Activated CD4-positive, alpha-beta memory T cell treated with anti-CD3 and anti-CD28 coated beads, Interleukin-2, amount 10 ng/mL, durations not matched to agents 7 days and 5 days (primary cell): ENCODE measurements around the gene MAPK11. TPM values are rescaled to one million over a fixed set of nuclear protein-coding genes. Genes with fewer than 3 reads are reported as not detected.

Experiments
- CTCF ChIA-PET: fragments of 350-600 bp; sonication (Branson Sonifier 250); formaldehyde crosslinking; loops from one replicate; lab custom pipeline; 2021; ENCODE audit warnings: antibody characterized with exemption, inconsistent platforms; lab: Charles Lee
- POLR2A ChIA-PET: fragments of 350-600 bp; sonication (Branson Sonifier 250); formaldehyde crosslinking; loops from one replicate; lab custom pipeline; 2021; ENCODE audit warnings: antibody characterized with exemption; lab: Charles Lee
- DNase-seq: peaks from one replicate; pipeline ENCODE4 v3.0.0-alpha.2; 2020
- H3K27ac Mint-ChIP-seq: one replicate; pipeline ENCODE4 v1.8.0; 2021; ENCODE audit warnings: mild to moderate bottlenecking, mixed read lengths
- H3K27me3 Mint-ChIP-seq: one replicate; pipeline ENCODE4 v1.8.0; 2021; ENCODE audit warnings: mixed read lengths
- H3K36me3 Mint-ChIP-seq: one replicate; pipeline ENCODE4 v1.8.0; 2021; ENCODE audit warnings: low read depth, mixed read lengths
- H3K4me1 Mint-ChIP-seq: one replicate; pipeline ENCODE4 v1.8.0; 2021; ENCODE audit warnings: mixed read lengths
- H3K4me3 Mint-ChIP-seq: one replicate; pipeline ENCODE4 v1.8.0; 2021; ENCODE audit warnings: mild to moderate bottlenecking, mixed read lengths
- H3K9me3 Mint-ChIP-seq: one replicate; pipeline ENCODE4 v1.8.0; 2021; ENCODE audit warnings: mixed read lengths
- total RNA-seq, 2 experiments: library from RNA; stranded (reverse); gene quantifications; one replicate each; pipeline ENCODE4 v1.2.3, GENCODE V29; 2021

Gene MAPK11
- total RNA-seq, 2 experiments from 2014 or later, result 13.4 to 14.2 TPM

DNA sequence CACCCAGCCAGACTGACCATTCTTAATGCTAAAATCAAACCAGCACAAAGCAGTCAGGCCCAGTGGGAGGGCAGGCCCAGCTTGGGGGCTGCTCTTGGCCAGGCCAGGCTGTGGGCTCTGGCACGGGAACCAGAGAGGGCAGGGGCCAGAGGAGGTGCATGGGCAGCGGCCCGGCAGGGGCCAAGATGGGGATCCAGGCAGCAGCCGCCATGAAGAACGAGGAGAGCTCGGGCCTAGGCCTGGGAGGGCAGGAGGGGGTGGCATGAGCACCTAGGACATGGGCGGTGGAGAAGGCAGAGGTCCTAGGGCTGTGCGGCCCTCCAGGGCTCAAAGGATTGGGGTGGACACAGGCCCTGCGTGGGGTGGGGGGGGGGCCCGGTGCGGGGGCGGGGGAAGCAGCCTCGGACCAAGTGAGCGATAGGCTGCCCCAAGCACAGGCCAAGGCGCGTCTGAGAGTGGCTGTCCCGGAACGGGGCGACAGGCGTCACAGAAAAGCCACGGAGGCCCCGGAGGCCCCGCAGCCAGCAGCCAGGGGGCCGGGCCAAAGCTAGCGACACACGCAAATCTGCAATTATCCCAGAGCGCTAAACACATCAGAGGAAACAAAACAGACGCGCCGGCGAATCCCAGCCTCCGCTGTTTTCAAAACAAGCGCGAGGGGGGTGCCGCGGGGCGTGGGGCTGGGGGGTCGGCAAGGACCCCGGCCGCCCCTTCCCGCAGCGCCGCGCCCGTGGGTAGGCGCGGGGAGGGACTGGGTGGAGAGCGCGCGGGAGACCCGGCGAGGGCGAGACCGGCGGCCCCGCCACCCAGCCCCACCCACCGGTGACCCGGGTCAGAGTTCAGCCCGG, 29.0 kb upstream of the MAPK11 start:
- H3K36me3 Mint-ChIP-seq, result no peaks in the 10 kb centered on the region
- ChIA-PET CTCF (no interaction called here), POLR2A (no interaction called here)
- peaks cover 3% of the 10 kb centered on the region for H3K4me1 Mint-ChIP-seq
- H3K9me3 Mint-ChIP-seq, result no peaks in the 10 kb centered on the region
- no peak overlapping the region for H3K27ac Mint-ChIP-seq
- peaks cover 1% of the 10 kb centered on the region for H3K27me3 Mint-ChIP-seq
- no peak overlapping the region for H3K4me3 Mint-ChIP-seq
- no peak for DNase-seq

DNA sequence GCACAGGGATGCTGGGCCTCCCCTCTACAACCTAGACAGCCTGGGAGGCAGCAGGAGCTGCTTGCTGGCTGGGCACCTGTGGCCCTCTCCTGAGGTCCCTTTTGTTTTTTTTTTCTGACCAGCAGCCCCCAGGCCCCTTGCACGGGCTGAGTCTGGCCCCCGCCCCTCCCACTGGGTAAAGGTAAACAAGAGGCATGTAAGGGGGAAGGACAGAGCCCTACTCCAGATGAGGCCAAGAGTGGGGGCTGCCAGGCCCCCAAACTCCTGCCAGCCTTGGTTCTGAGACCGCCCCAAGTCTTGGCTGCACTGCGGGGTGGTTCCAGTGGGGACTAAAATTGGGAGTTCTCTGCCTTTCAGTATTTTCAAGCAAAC, 28.1 kb upstream of the MAPK11 start:
- DNase-seq, result no peak
- Mint-ChIP-seq H3K9me3 (no peaks in the 10 kb centered on the region), H3K4me1 (peaks cover 2% of the 10 kb centered on the region), H3K27ac (no peak overlapping the region), H3K4me3 (no peak overlapping the region), H3K36me3 (no peaks in the 10 kb centered on the region), H3K27me3 (peaks cover 1% of the 10 kb centered on the region)
- ChIA-PET CTCF (no interaction called here), POLR2A (no interaction called here)

DNA sequence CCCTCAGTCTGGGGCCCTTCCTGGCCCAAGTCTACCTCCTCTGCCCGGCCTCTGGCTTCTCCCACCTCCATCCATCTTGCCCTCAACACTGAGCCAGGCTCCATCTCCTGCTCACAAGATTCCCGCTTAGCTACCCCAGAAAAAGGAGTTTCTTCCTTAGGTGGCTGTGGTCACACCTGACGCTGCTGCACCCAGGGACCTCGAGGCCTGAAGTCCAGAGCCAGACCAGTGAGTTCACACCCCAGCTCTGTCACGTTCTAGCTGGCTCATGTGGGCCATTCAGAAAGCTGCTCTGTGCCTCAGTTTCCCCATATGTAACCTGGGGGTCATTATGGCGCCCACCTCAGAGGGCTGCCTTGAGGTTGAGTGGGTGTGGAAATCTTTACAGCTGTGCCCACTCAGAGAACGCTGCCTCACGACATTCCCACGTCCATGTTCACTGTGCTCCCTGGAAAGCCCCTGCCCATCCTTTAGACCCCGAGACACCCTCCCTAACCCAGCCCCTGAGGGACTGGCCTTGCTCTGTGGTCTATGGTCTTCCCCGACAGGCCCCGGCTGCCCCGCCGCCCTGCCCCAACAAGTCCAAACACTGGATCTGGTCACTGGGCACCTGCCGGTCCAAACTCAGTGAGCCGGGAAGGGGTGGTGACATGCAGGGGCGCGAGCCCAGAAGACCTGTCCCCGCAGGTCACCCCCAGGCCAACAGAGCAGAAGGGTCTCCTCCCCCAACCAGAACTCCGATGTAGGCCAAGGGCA, 27.5 kb upstream of the MAPK11 start:
- H3K36me3 Mint-ChIP-seq, result no peaks in the 10 kb centered on the region
- H3K9me3 Mint-ChIP-seq, result no peaks in the 10 kb centered on the region
- no peak for DNase-seq
- ChIA-PET POLR2A (interaction anchor here (0.6 kb wide), 1 partner anchor 14 kb away, joined by 3 read pairs; no protein-coding TSS in a partner anchor), CTCF (no interaction called here)
- peaks cover 5% of the 10 kb centered on the region for H3K4me1 Mint-ChIP-seq
- H3K4me3 Mint-ChIP-seq, result no peak overlapping the region
- H3K27me3 Mint-ChIP-seq, result peaks cover 4% of the 10 kb centered on the region
- H3K27ac Mint-ChIP-seq, result no peak overlapping the region

DNA sequence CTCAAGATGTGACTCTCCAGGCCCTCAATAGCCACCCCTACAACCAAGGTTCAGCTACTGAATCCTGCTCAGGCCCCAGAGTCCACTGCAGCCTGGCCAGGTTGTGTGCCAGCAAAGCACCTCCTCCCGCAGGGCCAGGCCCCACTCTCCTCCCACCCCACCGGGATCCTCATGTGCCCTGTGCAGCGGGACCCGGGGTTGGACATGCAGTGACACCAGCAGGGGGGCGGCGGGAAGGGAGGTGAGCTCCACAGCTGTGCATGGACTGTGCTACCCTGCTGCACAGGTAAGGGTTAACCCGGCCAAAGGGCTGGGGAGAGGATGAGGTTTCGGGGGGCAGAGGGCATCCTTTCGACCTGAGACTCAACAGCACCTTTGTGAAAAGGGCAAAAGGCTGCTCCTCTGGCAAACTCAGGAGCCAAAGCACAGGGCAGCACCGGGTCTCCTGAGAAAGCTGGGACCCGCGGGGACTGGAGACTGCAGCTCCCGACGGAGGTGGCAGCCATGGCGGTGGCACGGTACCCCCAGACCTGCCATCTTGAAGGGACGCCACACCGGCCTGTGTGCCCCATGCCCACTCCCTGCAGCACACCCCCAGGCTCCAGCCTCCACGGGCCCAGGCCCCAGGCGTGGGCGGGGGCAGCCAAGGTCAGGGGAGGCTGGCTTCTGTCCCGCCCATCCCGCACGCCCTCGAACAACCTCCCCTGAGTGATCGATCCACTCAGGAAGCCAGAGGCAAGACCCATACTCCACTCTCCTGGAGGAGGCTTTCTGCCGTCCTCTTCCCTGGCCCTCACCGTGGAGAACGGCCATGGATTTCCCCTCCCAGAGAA, 26.7 kb upstream of the MAPK11 start:
- DNase-seq, result no peak
- H3K27me3 Mint-ChIP-seq, result peaks cover 9% of the 10 kb centered on the region
- ChIA-PET POLR2A (interaction anchor here (0.6 kb wide), 1 partner anchor 15 kb away, joined by 3 read pairs; no protein-coding TSS in a partner anchor), CTCF (interaction anchor here (0.7 to 1.4 kb wide), 2 partner anchors 20 to 51 kb away, joined by 3 to 5 read pairs; no protein-coding TSS in a partner anchor)
- no peaks in the 10 kb centered on the region for H3K36me3 Mint-ChIP-seq
- peaks cover 10% of the 10 kb centered on the region for H3K4me1 Mint-ChIP-seq
- no peaks in the 10 kb centered on the region for H3K9me3 Mint-ChIP-seq
- no peak overlapping the region for H3K27ac Mint-ChIP-seq
- H3K4me3 Mint-ChIP-seq, result no peak overlapping the region

DNA sequence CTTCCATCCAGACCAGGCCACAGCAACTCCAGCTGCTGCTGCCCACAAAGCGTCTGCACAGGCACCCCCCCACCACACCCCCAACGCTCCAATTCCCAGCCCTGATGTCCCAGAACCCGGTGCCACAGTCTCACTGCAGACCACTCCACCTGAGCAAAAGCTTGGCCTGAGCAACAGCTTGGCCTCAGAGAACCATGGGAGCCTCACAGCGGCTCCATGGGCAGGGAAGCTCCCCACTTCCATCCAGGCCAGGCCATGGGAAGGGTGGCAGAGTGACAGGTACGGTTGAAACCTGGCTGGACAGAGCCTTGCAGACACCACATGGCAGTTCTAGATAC, 24.1 kb upstream of the MAPK11 start:
- ChIA-PET CTCF (interaction anchor here (1.5 kb wide), 1 partner anchor 11 kb away, joined by 3 read pairs; no protein-coding TSS in a partner anchor), POLR2A (interaction anchor here (0.8 to 1.5 kb wide), 5 partner anchors 11 to 47 kb away, joined by 3 to 4 read pairs (median 3); no protein-coding TSS in a partner anchor)
- DNase-seq, result no peak
- Mint-ChIP-seq H3K9me3 (no peaks in the 10 kb centered on the region), H3K4me1 (peaks cover 10% of the 10 kb centered on the region), H3K4me3 (no peak overlapping the region), H3K27ac (no peak overlapping the region), H3K27me3 (peaks cover 9% of the 10 kb centered on the region), H3K36me3 (no peaks in the 10 kb centered on the region)

DNA sequence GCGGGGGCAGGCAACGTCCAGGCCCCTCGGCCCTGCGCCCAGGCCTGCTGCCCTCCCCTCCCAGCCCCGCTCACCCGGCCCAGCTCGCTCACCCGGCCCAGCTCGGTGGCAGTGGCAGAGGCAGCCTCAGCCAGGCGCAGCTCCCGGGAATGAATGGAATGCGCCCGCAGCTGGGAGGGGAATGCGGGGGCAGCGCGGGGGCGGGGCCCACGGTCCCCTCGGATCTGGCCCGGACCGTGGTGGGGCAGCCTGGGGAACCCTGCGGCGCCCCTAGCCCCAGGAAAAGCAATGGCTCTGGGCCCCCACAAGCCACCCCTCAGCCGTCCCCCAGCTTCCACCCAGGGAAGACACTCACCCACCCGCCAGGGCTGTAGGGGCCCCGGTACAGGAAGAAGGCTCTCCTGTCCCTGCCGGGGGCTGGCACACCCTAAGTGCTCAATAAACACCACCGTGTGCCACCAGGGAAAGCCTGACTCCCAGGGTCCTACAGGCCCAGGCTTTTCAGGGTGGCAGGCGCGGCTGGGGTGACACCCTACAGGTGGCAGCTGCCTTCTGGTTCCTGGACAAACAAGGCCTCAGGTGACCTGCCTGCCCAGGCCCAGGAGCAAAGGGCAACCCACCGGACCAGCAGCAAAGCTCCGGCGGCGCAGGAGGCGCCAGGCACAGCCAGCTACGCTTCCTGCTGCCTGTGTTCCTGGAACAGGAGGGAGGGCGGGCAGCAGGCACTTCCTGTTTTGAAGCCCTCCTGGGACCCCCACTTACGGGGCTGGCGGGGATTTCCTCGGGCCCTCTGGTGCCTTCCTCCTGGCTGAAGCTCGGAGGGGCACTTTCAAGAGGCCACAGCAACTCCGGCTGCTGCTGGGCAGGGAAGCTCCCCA, 23.5 kb upstream of the MAPK11 start:
- ChIA-PET CTCF (interaction anchor here (1.5 kb wide), 1 partner anchor 11 kb away, joined by 3 read pairs; no protein-coding TSS in a partner anchor), POLR2A (interaction anchor here (0.8 to 1.5 kb wide), 5 partner anchors 12 to 48 kb away, joined by 3 to 4 read pairs (median 3); no protein-coding TSS in a partner anchor)
- H3K36me3 Mint-ChIP-seq, result no peaks in the 10 kb centered on the region
- peaks cover 10% of the 10 kb centered on the region for H3K4me1 Mint-ChIP-seq
- H3K9me3 Mint-ChIP-seq, result no peaks in the 10 kb centered on the region
- H3K27me3 Mint-ChIP-seq, result peaks cover 9% of the 10 kb centered on the region
- DNase-seq, result no peak
- H3K4me3 Mint-ChIP-seq, result peak overlapping the region; percentile 24
- H3K27ac Mint-ChIP-seq, result no peak overlapping the region

DNA sequence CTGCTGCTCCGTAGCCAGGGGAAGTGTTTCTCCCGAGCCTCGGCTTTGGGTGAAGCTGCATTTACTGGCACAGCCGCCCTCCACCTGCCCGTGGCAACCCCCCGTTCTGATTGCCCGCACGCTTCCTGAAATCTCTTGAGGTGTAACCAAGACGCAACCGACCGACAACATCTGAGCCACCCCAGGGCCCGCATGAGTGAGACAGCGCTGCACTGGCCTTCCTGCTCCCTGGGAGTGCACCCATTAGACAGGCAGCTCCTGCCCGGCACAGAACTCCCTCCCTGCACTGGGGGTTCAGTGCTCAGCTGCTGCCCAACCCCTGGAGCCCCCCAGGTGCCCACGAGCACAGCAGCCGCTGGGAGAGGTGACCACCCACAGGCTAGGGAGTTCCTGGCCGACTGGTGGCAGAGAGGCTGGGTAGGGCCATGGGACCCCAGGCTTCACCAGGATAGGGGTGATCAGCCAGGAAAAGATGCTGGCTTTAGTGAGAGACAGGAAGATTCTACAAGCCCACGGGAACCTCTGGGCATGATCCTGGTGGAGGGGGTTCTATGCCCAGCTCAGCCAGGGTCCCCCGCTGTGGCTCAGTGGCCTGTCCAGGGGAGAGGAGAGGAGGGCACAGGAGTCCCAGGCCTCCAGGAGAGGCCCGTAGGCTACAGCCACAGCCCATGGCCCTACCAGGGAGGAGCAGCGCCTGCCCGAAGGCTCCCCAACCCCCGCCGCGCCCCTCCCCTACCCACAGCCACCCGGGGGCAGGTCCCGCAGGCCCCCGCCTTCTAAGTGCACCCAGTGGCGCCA, 22.7 kb upstream of the MAPK11 start:
- Mint-ChIP-seq H3K27ac (peak overlapping the region; percentile 2), H3K4me1 (peaks cover 10% of the 10 kb centered on the region), H3K4me3 (peak overlapping the region; percentile 39), H3K9me3 (no peaks in the 10 kb centered on the region), H3K27me3 (peaks cover 9% of the 10 kb centered on the region), H3K36me3 (no peaks in the 10 kb centered on the region)
- ChIA-PET POLR2A (interaction anchor here (1.1 to 1.5 kb wide), 3 partner anchors 12 to 49 kb away, joined by 3 to 4 read pairs (median 3); no protein-coding TSS in a partner anchor), CTCF (interaction anchor here (1.5 kb wide), 1 partner anchor 12 kb away, joined by 3 read pairs; no protein-coding TSS in a partner anchor)
- no peak for DNase-seq

DNA sequence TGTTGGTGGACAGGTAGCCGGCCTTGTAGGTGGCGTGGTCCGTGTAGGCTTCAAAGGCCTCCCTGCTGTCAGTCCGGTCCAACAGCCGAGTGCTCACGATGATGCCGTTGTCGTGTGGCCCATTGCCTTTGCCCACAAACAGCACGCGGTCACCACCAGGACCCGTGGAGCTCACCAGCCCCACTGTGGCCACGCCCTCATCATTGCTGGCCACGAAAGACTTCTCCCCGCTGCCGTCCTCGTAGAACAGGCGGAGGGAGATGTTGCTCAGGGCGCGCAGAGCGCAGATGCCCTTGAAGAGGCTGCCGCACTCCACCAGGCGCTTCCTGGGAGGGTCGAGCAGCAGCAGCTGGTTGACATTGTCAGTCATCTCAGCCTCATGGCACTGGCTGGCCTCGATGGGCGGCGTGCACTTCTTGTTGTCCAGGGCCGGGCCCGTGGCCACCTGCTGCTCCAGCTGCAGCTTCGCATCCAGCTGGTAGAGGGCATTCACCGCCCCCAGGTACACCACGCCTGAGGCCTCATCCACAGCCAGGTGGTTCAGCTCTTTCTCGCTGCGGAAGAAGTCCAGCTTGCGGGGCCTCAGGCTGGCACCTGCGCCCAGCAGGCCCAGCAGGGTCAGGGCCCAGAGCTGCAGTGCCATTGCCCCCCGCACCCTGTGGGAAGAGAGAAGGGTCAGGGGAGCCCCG, 19.9 kb upstream of the MAPK11 start:
- no peak for DNase-seq
- Mint-ChIP-seq H3K9me3 (no peaks in the 10 kb centered on the region), H3K4me1 (peaks cover 10% of the 10 kb centered on the region), H3K4me3 (no peak overlapping the region), H3K27ac (no peak overlapping the region), H3K27me3 (peaks cover 8% of the 10 kb centered on the region), H3K36me3 (no peaks in the 10 kb centered on the region)
- ChIA-PET POLR2A (no interaction called here), CTCF (no interaction called here)

DNA sequence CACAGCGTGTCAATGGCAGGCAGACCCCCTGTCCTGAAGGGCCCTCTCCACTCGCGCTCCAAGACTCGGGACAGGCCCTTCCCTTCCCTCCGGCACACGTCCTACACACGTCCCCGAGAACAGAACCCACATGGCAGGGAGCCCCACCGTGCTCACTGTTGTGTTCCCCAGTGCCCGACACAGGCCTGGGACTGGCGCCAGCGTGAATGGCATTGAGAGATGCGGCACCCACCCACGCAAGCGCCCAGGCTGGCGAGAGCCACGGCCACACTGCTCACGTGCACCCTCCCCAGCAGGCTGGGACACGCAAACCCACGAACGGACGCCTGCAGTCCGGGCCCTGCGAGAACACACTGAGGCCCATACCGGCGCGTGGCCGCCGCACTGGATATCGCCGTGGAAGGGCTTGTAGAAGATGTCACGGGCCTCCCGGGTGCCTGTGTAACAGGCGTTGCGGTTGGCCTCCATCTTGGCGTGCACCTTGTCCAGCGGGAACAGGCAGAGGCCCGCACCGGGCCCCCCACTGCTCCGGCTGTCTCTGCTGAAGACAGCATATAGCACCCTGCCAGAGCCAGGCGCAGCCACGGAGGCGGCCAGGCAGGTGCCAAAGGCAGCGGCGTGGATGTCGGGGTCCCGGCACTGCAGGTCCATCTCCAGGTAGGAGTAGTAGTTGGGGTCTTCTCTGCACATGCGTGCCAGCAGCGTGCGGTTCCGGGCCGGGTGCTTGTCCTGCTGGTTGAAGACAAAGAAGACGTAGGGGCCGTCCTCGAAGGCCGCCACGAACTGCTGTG, 19.2 kb upstream of the MAPK11 start:
- peaks cover 8% of the 10 kb centered on the region for H3K27me3 Mint-ChIP-seq
- CTCF ChIA-PET, result no interaction called here

DNA sequence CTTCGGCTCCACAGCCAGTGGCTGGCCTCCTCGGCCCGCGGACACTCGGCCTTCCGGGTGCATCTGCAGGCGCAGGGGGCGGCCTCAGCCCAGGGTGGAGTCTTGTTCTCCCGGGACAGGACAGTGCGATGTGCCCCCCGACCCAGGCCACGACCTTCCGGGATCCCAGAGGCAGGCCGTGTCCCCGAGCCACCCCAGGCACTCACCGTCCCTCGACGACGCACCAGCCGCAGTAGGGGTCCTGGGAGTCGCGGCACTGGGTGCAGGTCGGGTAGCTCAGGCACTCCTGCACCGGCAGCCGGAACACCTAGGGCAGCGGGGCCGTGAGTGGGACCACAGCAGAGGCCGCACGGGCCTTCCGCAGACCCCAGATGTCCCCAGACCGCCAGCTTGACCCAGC, 17.6 kb upstream of the MAPK11 start:
- Mint-ChIP-seq H3K9me3 (no peaks in the 10 kb centered on the region), H3K36me3 (no peaks in the 10 kb centered on the region), H3K27me3 (peaks cover 5% of the 10 kb centered on the region), H3K4me1 (peaks cover 5% of the 10 kb centered on the region), H3K27ac (no peak overlapping the region), H3K4me3 (no peak overlapping the region)
- no peak for DNase-seq
- ChIA-PET CTCF (interaction anchor here (1.0 kb wide), 1 partner anchor 11 kb away, joined by 3 read pairs; no protein-coding TSS in a partner anchor), POLR2A (no interaction called here)

More for the DNA sequence above, 19.2 kb upstream of the MAPK11 start:
- Mint-ChIP-seq H3K36me3 (no peaks in the 10 kb centered on the region), H3K27ac (no peak overlapping the region), H3K4me1 (peaks cover 10% of the 10 kb centered on the region), H3K4me3 (no peak overlapping the region), H3K9me3 (no peaks in the 10 kb centered on the region)
- POLR2A ChIA-PET, result no interaction called here
- no peak for DNase-seq
